ENCODE data around the gene ERI2.
"Not testable (repeated sequence)": the region's sequence is repeated elsewhere in the genome, so short reads cannot be mapped to it uniquely, and the experiment has no call there.

The ERI2 gene

DNA sequence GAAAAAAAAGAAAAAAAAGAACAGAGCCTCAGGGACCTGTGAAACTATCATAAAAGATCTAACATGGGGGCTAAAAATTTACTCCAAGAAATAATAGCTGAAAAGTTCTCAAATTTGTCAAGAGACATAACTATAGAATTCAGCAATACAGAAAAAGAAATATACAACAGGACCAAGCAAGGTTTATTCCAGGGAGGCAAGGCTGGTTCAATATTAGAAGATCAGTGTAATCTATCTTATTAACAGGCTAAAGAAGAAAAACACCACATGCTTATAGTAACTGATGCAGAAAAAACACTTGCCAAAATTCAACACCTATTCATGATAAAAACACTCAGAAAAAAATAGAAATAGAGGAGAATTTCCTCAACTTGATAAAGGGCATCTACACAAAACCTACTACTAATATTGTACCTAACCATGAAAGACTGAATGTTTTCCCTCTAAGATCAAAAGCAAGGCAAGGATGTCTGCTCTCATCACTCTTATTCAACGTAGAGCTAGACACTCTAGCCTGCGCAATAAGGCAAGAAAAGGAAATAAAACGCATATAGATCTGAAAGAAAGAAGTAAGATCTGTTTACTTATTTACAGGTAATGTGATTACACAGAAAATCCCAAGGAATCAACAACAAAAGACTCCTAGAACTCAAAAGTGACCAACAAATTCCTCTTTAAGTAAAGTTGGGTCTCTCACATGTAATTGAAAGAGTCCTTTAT, 43.7 kb downstream of the ERI2 start:
- DNase-seq = no peak

GRCh38 chr16:20761175-20761574, 45.1 kb downstream of the ERI2 start:
- DNase-seq = no peak

DNA sequence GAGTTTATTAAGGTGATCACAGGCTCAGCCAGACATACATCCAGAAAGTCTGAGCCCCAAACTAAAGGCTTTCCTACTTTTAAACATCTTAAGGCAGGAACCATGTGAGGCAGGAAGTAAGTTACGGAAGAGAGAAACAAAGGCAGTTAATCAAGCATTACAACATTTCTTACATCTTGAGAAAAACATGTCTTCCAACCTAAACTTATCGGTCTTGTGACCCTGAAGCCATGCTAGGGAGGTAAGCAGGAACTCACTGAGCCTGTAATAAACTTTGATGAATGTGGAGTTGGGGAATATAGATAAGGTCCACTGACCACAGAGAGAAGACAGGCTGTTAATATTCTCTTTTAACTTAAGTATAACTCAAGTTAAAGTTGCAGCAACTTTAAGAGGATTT, 45.9 kb downstream of the ERI2 start:
- no peak for DNase-seq

DNA sequence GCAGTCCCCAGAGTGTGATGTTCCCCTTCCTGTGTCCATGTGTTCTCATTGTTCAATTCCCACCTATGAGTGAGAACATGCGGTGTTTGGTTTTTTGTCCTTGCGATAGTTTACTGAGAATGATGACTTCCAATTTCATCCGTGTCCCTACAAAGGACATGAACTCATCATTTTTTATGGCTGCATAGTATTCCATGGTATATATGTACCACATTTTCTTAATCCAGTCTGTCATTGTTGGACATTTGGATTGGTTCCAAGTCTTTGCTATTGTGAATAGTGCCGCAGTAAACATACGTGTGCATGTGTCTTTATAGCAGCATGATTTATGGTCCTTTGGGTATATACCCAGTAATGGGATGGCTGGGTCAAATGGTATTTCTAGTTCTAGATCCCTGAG, 50.5 kb downstream of the ERI2 start:
- not testable (repeated sequence) for DNase-seq

GRCh38 chr16:20755238-20755637, 51.0 kb downstream of the ERI2 start:
- no peak for DNase-seq

DNA sequence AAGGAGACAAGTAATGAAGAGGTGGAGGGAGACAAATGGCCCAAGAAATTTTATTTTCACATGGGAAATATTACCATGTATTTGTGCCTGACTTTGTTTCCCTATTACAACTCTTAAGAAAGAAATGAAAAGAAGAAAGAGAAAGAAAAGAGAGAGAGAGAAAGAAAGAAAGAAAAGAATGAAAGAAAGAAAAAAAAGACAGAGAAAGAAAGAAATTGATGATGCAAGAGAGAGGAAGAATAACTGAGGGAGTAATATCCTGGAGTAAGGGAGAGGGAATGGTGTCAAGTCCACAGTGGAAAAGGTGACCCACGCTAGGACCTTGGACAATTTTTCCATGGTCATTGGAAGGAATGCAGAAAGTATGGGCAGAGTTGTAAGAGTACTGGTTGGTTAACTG, 52.5 kb downstream of the ERI2 start:
- DNase-seq = no peak

DNA sequence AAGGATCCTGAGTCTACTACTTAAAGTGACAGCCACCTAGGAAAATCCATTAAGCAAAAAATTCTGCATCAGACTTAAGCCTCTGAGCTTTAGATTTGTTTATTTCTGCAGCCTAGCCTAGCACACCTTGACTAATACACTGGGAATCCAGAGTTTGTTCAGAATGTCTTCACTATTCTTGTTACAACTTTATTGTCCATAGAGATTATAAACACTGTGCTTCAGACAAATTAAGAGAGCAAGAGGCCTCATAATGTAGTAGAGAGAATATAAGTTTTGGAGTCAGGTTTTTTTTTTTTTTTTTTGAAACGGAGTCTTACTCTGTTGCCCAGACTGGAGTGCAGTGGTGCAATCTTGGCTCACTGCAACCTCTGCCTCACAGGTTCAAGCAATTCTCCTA, 55.7 kb downstream of the ERI2 start:
- no peak for DNase-seq

GRCh38 chr16:20749474-20749873, 56.8 kb downstream of the ERI2 start:
- DNase-seq = no peak

DNA sequence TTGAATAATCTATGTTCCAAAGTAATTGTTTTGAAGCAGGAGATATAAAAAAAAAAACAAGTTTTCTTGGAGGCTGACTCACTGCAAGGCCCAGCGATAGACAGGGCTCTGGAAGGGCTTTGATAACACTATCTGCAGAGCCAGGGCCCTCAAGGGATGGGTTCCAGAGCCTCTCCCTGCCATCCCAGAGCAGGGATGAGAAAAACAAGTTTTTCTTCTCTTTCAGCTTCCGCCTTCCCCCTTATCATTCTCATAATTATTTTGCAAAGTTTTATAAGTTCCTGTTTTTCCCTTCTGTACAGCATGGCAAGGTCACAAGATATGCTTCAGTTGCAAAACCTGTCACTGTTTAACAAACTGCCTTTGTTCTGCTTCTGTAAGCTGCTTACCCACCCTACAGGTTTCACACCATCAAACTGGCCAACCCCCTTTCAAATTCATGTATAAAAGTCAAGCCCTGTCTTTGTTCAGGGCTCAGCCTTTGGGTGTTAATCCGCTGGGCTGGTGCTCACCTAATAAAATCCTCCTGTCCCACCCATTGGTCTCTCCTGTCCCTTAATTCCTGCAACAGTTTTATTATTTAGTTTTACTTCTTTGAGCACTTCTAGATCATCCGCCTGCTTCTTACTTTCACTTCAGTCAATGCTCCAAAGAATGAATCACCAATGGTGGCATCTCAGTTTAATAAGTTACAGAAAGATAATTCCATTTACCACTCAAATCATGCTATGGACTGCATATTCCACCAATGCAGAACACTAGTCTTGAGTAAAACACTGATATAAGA, 59.0 kb downstream of the ERI2 start:
- DNase-seq = no peak

- DNase-seq = no peak
These were observed 59.8 kb downstream of the ERI2 start for GRCh38 chr16:20746461-20746860.
